ENCODE results near the gene INTS15. TPM values are rescaled to one million over a fixed set of nuclear protein-coding genes. Genes with fewer than 3 reads are reported as not detected.

Gene INTS15
- total and polyA plus RNA-seq, 2 donors (not counting 3 experiments of a cell fraction or from before 2014, with no cell fraction given) = 35.7 to 51.6 TPM

DNA sequence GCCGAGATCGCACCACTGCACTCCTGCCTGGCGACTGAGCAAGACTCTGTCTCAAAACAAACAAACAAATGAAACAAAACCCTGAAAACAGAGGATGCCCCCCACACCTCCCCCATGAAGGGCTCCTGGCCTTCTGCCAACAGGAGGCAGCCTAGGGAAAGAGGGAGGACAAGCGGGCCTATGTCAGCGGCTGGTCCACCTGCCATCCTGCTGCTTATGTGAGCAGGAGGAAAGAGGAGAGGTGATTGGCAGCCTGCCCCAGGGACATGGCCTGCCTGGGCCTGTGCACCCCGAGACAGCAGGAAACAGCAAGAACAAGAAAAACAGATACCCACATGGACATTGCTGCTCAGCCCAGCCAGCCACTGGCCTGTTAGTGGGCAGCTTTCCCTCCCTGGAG, 38.2 kb downstream of the INTS15 start:
- no peak for TF ChIP-seq GATA2 (IDR thresholded peaks at IDR 0.05; ENCODE audit: insufficient read depth, insufficient read length, low read depth, low read length)
- no peak for TF ChIP-seq CTCF (IDR thresholded peaks at IDR 0.05; ENCODE audit: extremely low read depth in 1 of 2, insufficient read depth in 1 of 2, low read depth in 1 of 2, low read length in 2 of 2)
- TF ChIP-seq POLR2AphosphoS5 (IDR thresholded peaks at IDR 0.05; ENCODE audit: insufficient read depth, low read depth, low read length) = no peak
- TF ChIP-seq POLR2A (IDR thresholded peaks at IDR 0.05; ENCODE audit: low read depth, low read length) = no peak
- TF ChIP-seq MYC (IDR thresholded peaks at IDR 0.05; ENCODE audit: low read depth, low read length) = no peak
- no peak for TF ChIP-seq EZH2 (IDR thresholded peaks at IDR 0.05; ENCODE audit: borderline replicate concordance, low read depth, low read length, severe bottlenecking)
- TF ChIP-seq FOS (IDR thresholded peaks at IDR 0.05; ENCODE audit: borderline replicate concordance, insufficient read depth, low read length) = no peak
- TF ChIP-seq, protein P1, sequence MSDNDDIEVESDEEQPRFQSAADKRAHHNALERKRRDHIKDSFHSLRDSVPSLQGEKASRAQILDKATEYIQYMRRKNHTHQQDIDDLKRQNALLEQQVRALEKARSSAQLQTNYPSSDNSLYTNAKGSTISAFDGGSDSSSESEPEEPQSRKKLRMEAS (IDR thresholded peaks at IDR 0.05; ENCODE audit: insufficient read depth, insufficient read length) = no peak
- TF ChIP-seq JUN (IDR thresholded peaks at IDR 0.05; ENCODE audit: borderline replicate concordance, insufficient read depth, insufficient read length, low read depth) = no peak
- Histone ChIP-seq H2AFZ (ENCODE audit: low read depth, low read length) (no peak overlapping the region), H3K9ac (replicated peaks; ENCODE audit: extremely low read depth, insufficient read depth, low read length) (no peak overlapping the region), H3K9me1 (replicated peaks; ENCODE audit: control insufficient read depth, extremely low read depth, insufficient read depth, low read length) (no peaks in the 10 kb centered on the region), H3K4me1 (ENCODE audit: control insufficient read depth, extremely low read depth, insufficient read depth, low read length) (no peaks in the 10 kb centered on the region), H3K36me3 (ENCODE audit: control insufficient read depth in 2 of 2, extremely low read depth in 1 of 2, insufficient read depth in 2 of 2, low read length in 2 of 2) (no peaks in the 10 kb centered on the region), H3K9me3 (replicated peaks; ENCODE audit: control insufficient read depth, insufficient read depth, low read length) (no peaks in the 10 kb centered on the region), H3K4me2 (ENCODE audit: insufficient read depth, low read length) (no peak overlapping the region), H4K20me1 (replicated peaks; ENCODE audit: control insufficient read depth, extremely low read depth, insufficient read depth, low read length) (no peaks in the 10 kb centered on the region), H3K79me2 (ENCODE audit: control insufficient read depth, insufficient read depth, low read length) (no peaks in the 10 kb centered on the region), H3K4me3 (replicated peaks in 1 of 3; ENCODE audit: insufficient read depth in 1 of 3, low read depth in 1 of 3, low read length in 3 of 3) (no peak overlapping the region), H3K27me3 (ENCODE audit: control insufficient read depth in 2 of 2, insufficient read depth in 2 of 2, low read length in 2 of 2) (no peaks in the 10 kb centered on the region), H3K27ac (ENCODE audit: insufficient read depth, low read depth, low read length) (no peak overlapping the region)
- CTCF ChIA-PET = no interaction called here
- no peak for FAIRE-seq
- dilution Hi-C loops (cut with MboI; ENCODE audit: extremely low pct_ligation_motif_present, low sequenced_read_pairs) = no loop called here
- BruUV-seq (replicated peaks) = no TSS peak
- POLR2A ChIA-PET = no interaction called here
- intact Hi-C loops (cut with micrococcal nuclease) = no loop called here
- DNase-seq (ENCODE audit: low read depth, low spot score) = no peak
